ENCODE data around the gene ADAMTS5. TPM values are rescaled to one million over a fixed set of nuclear protein-coding genes. Genes with fewer than 3 reads are reported as not detected.

The ADAMTS5 gene
- total and polyA plus RNA-seq, 2 donors (not counting 3 experiments of a cell fraction or from before 2014, with no cell fraction given): not detected

GRCh38 chr21:26961698-26962097, 5.2 kb downstream of the ADAMTS5 start:
- intact Hi-C loops (cut with micrococcal nuclease) (no loop called here), dilution Hi-C loops (cut with MboI; ENCODE audit: extremely low pct_ligation_motif_present, low sequenced_read_pairs) (no loop called here)
- DNase-seq (ENCODE audit: low read depth, low spot score) (no peak), FAIRE-seq (no peak)
- no peak overlapping the region for H3K4me3 ChIP-seq (replicated peaks in 1 of 3; ENCODE audit: insufficient read depth in 1 of 3, low read depth in 1 of 3, low read length in 3 of 3)
- H3K9ac ChIP-seq (replicated peaks; ENCODE audit: extremely low read depth, insufficient read depth, low read length): no peak overlapping the region
- no peaks in the 10 kb centered on the region for H3K9me1 ChIP-seq (replicated peaks; ENCODE audit: control insufficient read depth, extremely low read depth, insufficient read depth, low read length)
- CTCF ChIA-PET: interaction anchor here (1.0 to 1.7 kb wide), 2 partner anchors 13 to 1783 kb away, joined by 5 read pairs; no protein-coding TSS in a partner anchor
- no peaks in the 10 kb centered on the region for H3K36me3 ChIP-seq (ENCODE audit: control insufficient read depth in 2 of 2, extremely low read depth in 1 of 2, insufficient read depth in 2 of 2, low read length in 2 of 2)
- H3K9me3 ChIP-seq (replicated peaks; ENCODE audit: control insufficient read depth, insufficient read depth, low read length): no peaks in the 10 kb centered on the region
- H3K4me1 ChIP-seq (ENCODE audit: control insufficient read depth, extremely low read depth, insufficient read depth, low read length): peaks cover 5% of the 10 kb centered on the region
- POLR2A ChIA-PET: no interaction called here
- TF ChIP-seq CTCF (IDR thresholded peaks at IDR 0.05; ENCODE audit: extremely low read depth in 1 of 2, insufficient read depth in 1 of 2, low read depth in 1 of 2, low read length in 2 of 2): peak in 1 of 2 donors; percentile 13
- TF ChIP-seq EZH2 (IDR thresholded peaks at IDR 0.05; ENCODE audit: borderline replicate concordance, low read depth, low read length, severe bottlenecking): no peak
- no peak overlapping the region for H3K27ac ChIP-seq (ENCODE audit: insufficient read depth, low read depth, low read length)
- H4K20me1 ChIP-seq (replicated peaks; ENCODE audit: control insufficient read depth, extremely low read depth, insufficient read depth, low read length): no peaks in the 10 kb centered on the region
- no peaks in the 10 kb centered on the region for H3K79me2 ChIP-seq (ENCODE audit: control insufficient read depth, insufficient read depth, low read length)
- H3K27me3 ChIP-seq (ENCODE audit: control insufficient read depth in 2 of 2, insufficient read depth in 2 of 2, low read length in 2 of 2): peaks cover 10 to 22% of the 10 kb centered on the region in 2 experiments
- H3K4me2 ChIP-seq (ENCODE audit: insufficient read depth, low read length): no peak overlapping the region
- no peak overlapping the region for H2AFZ ChIP-seq (ENCODE audit: low read depth, low read length)
- no TSS peak for BruUV-seq (replicated peaks)

GRCh38 chr21:26958788-26959187, 8.1 kb downstream of the ADAMTS5 start:
- dilution Hi-C loops (cut with MboI; ENCODE audit: extremely low pct_ligation_motif_present, low sequenced_read_pairs): no loop called here
- intact Hi-C loops (cut with micrococcal nuclease): no loop called here
- Histone ChIP-seq H3K4me2 (ENCODE audit: insufficient read depth, low read length) (no peak overlapping the region), H4K20me1 (replicated peaks; ENCODE audit: control insufficient read depth, extremely low read depth, insufficient read depth, low read length) (no peaks in the 10 kb centered on the region), H3K9ac (replicated peaks; ENCODE audit: extremely low read depth, insufficient read depth, low read length) (no peak overlapping the region), H3K79me2 (ENCODE audit: control insufficient read depth, insufficient read depth, low read length) (no peaks in the 10 kb centered on the region), H3K27me3 (ENCODE audit: control insufficient read depth in 2 of 2, insufficient read depth in 2 of 2, low read length in 2 of 2) (no peaks in the 10 kb centered on the region), H3K4me1 (ENCODE audit: control insufficient read depth, extremely low read depth, insufficient read depth, low read length) (no peaks in the 10 kb centered on the region), H3K9me3 (replicated peaks; ENCODE audit: control insufficient read depth, insufficient read depth, low read length) (no peaks in the 10 kb centered on the region), H3K9me1 (replicated peaks; ENCODE audit: control insufficient read depth, extremely low read depth, insufficient read depth, low read length) (no peaks in the 10 kb centered on the region), H3K36me3 (ENCODE audit: control insufficient read depth in 2 of 2, extremely low read depth in 1 of 2, insufficient read depth in 2 of 2, low read length in 2 of 2) (no peaks in the 10 kb centered on the region), H3K4me3 (replicated peaks in 1 of 3; ENCODE audit: insufficient read depth in 1 of 3, low read depth in 1 of 3, low read length in 3 of 3) (no peak overlapping the region), H3K27ac (ENCODE audit: insufficient read depth, low read depth, low read length) (no peak overlapping the region), H2AFZ (ENCODE audit: low read depth, low read length) (no peak overlapping the region)
- no peak for FAIRE-seq
- no peak for DNase-seq (ENCODE audit: low read depth, low spot score)
- BruUV-seq (replicated peaks): no TSS peak
- TF ChIP-seq POLR2AphosphoS5 (IDR thresholded peaks at IDR 0.05; ENCODE audit: insufficient read depth, low read depth, low read length): no peak
- no peak for TF ChIP-seq JUN (IDR thresholded peaks at IDR 0.05; ENCODE audit: borderline replicate concordance, insufficient read depth, insufficient read length, low read depth)
- no peak for TF ChIP-seq EZH2 (IDR thresholded peaks at IDR 0.05; ENCODE audit: borderline replicate concordance, low read depth, low read length, severe bottlenecking)
- no peak for TF ChIP-seq POLR2A (IDR thresholded peaks at IDR 0.05; ENCODE audit: low read depth, low read length)
- TF ChIP-seq CTCF (IDR thresholded peaks at IDR 0.05; ENCODE audit: extremely low read depth in 1 of 2, insufficient read depth in 1 of 2, low read depth in 1 of 2, low read length in 2 of 2): no peak
- TF ChIP-seq MYC (IDR thresholded peaks at IDR 0.05; ENCODE audit: low read depth, low read length): no peak
- no peak for TF ChIP-seq GATA2 (IDR thresholded peaks at IDR 0.05; ENCODE audit: insufficient read depth, insufficient read length, low read depth, low read length)
- no peak for TF ChIP-seq FOS (IDR thresholded peaks at IDR 0.05; ENCODE audit: borderline replicate concordance, insufficient read depth, low read length)
- ChIA-PET CTCF (interaction anchor here (1.3 kb wide), 1 partner anchor 17 kb away, joined by 3 read pairs; no protein-coding TSS in a partner anchor), POLR2A (no interaction called here)
